HG03097 (cell line): Measurements from ENCODE around the gene ZBTB8B.
"Not testable (repeated sequence)": the region's sequence is repeated elsewhere in the genome, so short reads cannot be mapped to it uniquely, and the experiment has no call there.

Source experiments
- ATAC-seq: cut with Tn5 transposase; IDR thresholded peaks from one replicate; pipeline ENCODE4 v1.9.1; 2021; ENCODE audit not compliant: unreplicated experiment, low FRiP score

ZBTB8B gene

DNA sequence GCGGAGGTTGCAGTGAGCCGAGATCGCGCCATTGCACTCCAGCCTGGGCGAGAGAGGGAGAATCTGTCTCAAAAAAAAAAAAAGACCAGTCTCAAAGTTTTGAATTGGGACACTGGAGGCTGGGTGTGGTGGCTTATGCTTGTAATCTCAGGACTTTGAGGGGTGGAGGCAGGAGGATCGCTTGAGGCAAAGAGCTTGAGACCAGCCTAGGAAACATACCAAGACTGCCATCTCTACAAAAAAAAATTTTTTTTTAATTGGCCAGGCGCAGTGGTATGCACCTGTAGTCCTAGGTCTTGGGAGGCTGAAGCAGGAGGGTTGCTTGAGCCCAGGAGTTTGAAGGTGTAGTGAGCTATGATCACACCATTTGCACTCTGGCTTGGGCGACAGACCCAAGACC, 3.9 kb downstream of the ZBTB8B start:
- ATAC-seq: no peak

DNA sequence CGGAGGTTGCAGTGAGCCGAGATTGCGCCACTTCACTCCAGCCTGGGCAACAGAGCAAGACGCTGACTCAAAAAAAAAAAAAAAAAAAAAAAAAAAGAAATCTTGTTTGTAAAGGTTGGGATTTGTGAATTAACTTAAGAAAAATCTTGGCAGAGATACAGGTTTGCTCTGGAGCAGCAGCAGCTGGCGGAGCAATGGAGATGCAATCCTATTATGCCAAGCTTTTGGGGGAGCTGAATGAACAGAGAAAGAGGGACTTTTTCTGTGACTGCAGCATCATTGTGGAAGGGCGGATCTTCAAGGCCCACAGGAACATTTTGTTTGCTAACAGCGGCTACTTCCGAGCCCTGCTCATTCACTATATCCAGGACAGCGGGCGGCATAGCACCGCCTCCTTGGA, 5.6 kb downstream of the ZBTB8B start:
- ATAC-seq: no peak

DNA sequence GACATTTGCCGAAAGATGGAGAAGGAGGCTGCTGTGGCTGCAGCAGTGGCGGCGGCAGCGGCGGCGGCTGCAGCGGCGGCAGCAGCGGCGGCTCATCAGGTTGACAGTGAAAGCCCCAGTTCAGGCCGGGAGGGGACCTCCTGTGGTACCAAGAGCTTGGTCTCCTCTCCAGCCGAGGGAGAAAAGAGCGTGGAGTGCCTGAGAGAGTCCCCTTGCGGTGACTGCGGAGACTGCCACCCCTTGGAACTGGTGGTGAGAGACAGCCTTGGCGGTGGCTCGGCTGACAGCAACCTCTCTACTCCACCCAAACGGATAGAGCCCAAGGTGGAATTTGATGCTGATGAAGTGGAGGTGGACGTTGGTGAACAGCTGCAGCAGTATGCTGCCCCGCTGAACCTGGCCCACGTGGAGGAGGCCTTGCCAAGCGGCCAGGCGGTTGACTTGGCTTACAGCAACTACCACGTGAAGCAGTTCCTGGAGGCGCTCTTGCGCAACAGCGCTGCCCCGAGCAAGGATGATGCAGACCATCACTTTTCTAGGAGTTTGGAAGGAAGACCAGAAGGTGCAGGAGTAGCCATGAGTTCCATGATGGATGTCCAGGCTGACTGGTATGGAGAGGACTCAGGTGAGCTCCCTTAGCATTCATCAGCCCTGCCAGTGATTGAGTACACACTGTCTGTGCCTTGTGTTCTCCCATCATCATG, 6.3 kb downstream of the ZBTB8B start:
- no peak for ATAC-seq

DNA sequence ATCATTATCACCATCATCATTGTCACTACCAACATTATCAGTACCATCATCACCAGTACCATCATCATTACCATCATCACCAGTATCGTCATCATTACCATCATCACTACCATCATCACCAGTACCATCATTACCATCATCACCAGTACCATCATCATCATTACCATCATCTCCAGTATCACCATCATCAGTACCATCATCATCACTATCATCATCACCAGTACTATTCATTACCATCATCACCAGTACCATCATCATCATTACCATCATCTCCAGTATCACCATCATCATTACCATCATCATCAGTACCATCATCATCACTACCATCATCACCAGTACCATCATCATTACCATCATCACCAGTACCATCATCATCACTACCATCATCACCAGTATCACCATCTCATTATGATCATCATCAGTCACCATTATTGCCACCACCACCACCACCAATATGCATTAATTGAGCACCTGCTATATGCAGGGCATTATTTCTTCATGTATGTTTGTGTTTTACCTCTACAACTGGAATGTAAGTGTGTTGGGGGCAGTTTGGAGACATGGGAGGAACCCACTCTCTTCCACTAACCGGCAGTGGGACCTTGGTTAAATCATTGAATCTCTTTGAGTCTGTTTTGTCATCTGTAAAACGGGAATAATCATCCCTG, 7.0 kb downstream of the ZBTB8B start:
- no peak for ATAC-seq

DNA sequence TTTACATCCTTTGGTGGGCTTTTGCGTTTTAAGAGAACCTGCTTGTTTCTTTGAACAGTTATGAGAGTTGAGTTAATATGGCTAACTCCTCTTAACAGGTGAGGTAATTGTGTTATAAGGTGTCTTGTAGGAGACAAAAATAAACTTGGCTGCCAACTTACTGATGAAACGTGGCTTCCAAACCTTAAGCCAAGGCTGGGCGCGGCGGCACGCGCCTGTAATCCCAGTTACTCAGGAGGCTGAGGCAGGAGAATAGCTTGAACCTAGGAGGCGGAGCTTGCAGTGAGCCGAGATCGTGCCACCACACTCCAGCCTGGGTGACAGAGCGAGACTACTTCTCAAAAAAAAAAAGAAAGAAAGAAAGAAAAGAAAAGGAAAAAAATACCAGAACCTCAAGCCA, 8.1 kb downstream of the ZBTB8B start:
- ATAC-seq: not testable (repeated sequence)

DNA sequence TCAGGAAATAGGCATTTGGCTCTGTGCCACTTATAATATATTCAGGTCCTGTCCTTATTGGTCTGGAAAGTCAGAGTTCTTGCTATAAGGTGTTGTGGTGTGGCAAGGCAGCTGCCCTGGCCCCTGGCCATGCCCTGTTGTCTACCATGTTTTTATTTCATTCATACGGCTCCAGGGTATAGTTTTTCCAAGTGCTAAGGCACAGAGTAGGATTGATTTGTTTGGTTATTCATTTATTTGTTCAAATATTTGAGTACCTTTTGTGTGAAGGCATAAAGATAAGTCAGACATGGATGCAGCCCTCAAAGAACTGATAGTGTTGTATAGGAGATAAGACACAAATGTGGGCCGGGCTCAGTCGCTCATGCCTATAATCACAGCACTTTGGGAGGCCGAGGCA, 10.1 kb downstream of the ZBTB8B start:
- ATAC-seq: no peak

DNA sequence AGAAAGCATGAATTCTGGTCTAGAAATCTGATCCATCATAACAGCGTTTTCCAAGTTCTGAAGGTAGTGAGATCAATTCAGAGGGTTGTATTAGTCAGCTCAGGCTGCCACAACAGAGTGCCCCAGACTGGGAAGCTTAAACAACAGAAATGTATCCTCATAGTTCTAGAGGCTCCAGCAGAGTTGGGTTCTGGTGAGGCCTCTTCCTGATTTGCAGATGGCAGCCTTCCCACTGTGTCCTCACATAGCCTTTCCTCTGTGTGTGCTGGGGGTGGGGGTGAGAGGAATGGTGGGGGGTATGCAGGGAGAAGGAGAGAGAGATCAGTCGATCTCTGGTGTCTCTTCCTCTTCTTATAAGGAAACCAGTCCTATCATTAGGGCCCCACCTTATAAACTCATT, 15.1 kb downstream of the ZBTB8B start:
- ATAC-seq: no peak

DNA sequence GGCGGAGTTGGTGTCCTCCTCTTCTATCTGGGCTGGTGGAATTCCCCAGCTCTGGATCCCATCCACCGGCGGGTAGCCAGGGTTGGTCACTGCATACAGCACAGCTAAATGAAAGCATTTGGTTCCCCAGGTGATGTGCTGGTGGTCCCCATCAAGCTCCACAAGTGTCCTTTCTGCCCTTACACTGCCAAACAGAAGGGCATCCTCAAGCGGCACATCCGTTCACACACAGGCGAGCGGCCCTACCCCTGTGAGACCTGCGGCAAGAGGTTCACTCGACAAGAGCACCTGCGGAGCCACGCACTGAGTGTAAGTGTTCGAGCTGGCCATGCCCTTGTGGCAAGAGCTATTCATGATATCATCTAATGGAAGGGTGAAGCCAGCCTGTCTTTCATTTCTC, 15.9 kb downstream of the ZBTB8B start:
- no peak for ATAC-seq

DNA sequence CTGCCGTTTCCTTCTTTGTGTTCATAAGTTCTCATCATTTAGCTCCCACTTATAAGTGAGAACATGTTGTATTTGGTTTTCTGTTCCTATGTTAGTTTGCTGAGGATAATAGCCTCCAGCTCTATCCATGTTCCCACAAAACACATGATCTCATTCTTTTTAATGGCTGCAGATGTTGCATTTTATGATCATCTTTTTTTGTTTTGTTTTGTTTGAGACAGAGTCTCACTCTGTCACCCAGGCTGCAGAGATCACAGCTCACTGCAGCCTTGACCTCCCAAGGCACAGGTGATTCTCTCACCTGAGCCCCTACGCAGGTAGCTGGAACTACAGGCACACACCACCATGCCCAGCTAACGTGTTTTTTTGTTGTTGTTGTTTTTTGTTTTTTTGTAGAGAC, 16.9 kb downstream of the ZBTB8B start:
- not testable (repeated sequence) for ATAC-seq

DNA sequence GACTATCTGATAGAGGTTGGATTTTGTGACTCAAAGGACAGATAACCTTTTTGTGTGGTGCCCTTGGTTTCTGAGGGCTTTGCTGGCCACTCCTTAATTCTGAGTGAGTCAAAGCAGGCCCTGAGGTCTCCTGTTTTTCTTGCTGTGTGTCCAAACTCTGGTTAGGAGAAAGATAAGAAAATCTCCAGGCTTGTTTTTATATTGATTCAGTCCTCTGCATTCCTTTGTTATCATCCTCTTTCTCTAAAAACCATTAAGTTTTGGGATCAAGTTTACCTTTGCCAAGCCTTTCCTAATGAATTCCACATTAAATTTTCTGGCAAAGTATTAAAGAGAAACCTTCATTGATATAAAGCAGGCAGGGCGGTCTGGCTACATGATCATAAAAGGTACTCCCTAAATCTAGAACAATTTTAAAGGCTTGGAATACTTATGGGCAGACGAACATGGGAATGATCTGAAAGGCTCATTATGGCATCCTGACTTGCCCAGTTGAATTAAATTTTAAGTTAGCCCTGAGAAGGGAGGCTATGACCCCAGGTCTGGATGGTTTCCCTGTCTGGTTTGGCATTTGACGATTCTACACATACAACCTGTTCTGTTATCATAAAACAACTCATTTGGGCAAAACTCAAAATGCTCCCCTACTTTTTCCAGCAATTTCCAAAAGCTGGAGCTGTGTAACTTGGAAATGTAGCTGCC, 20.8 kb downstream of the ZBTB8B start:
- no peak for ATAC-seq

DNA sequence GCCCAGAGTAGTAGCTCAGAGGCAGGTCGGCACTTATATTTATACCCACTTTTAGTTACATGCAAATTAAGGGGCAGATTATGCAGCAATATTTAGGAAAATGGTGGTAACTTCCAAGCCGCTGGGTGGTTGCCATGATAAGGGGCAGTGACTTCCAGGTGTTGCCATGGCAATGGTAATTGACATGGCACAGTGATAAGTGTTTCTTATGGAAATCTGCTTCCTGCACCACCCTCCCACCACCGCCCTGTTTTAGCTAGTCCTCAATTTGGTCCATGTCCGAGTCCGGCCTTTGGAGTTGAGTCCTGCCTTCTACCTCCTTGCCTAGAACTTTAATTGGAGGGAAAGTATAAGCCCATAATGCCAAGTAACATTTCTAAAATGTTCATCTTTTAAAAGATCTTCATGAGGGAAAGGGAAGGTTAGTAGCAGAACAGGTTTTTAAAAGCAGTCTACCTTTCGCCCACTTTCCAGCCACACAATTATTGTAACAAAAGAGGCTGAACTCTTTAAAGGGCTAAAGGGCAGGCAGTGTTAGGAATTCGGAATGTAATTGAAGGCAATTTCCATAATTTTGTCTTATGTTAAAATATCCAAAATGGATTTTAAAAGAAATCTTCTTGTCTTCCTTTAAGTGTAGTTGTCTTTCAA, 21.7 kb downstream of the ZBTB8B start:
- no peak for ATAC-seq

DNA sequence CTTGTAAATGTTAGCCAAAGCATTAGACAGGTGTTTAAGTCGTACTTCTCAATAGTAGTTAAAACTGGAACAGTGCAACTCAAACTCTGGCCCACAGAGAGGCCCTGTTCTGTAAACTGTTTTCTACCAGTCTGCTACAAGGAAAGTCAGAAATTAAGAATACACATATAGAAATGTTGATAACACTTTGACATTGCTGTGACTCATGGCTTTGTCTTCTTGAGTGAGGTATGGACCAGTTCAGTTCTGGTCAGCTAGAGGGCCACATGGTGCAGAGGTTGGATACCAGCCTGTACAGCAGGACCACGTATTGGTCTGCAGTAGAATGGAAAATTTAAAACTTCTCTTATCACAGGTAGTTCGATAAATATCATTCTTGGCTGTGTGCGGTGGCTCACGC, 22.3 kb downstream of the ZBTB8B start:
- ATAC-seq: no peak

DNA sequence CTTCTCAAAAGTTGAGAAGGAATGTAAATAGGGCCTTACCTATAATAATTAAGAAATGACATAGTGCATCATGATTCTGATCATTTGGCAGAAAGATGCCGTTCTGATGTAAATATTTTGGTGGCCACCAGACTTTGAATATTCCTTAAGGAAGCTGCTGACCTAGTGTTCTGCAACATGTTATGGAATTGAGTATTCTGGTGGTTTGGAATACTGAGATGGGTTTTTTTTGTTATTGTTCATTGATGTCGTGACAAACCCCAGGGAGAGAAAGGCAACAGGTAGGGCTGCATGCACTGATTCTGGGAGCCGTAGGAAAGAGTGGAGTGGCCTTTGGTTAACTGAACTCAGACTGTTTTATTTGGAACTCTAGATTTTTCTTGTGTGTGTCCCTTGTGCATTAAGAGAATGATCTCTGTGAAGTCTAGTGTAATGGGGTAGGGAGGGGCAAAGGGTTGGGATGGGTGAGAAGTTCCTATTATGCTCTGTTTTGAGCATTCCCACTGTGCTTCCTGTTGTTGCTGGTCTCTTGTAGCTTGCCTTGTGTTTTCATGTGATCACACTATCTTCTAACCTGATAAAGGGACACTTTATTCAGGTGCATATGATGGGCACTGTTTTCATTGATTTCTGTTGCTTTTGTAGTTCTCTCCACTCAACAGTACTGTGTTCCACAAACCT, 25.0 kb downstream of the ZBTB8B start:
- ATAC-seq: no peak

DNA sequence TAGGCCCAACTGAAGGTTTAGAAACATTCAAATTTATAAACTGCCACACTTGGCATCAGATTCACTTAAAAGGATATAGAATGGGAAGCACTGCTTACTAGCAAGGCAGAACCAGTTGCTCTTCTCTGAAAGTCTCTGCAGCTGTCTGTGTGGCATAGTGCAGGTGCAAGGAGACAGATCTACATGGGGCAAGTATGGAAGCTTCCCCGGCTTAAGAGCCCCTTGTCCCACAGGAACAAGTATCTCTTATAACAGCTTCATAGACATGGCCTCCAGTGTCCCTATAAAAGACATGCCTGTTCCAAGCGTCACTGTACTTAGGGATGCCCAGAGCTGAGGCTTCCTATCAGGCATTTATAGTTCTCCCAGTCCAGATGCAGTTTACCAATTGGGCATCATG, 26.5 kb downstream of the ZBTB8B start:
- ATAC-seq: no peak

DNA sequence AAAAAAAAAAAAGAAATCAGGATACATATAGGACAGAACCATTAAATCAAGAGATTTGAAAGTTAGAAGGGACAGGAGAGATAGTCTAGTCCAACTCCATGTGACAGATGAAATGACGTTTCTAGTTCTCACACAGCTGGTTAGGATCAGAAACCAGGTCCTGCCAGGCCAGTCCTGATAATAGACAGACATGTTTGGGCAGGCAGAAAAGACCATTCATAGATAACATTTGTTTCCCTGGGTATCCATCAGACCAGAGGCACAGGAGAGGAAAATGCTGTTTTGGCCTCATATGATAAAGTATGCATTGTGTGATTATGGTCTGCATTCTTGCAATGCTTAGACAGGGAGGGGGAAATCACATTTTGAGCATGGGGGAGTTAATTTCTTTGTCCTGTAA, 29.3 kb downstream of the ZBTB8B start:
- no peak for ATAC-seq

DNA sequence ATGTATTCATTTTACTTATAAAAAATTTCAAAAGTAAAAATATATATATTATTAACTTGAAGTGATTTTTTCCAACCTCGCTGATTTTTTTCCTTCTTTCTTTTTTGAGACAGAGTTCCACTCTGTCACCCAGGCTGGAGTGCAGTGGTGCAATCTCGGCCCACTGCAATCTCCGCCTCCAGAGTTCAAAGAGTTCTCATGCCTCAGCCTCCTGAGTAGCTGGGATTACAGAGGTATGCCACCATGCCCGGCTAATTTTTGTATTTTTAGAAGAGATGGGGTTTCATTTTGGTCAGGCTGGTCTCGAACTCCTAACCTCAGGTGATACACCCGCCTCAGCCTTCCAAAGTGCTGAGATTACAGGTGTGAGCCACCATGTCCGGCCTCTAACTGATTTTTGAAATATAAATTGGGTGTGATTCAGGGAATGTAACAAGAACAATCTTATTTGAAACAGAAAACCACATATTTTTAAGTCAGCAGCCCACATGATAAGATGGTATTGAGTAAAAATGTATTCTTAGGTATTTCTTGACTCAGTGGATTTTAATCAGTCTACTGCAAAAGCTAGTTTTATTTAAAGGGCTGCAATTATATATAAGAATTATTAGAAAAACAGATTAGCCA, 30.0 kb downstream of the ZBTB8B start:
- ATAC-seq: no peak

DNA sequence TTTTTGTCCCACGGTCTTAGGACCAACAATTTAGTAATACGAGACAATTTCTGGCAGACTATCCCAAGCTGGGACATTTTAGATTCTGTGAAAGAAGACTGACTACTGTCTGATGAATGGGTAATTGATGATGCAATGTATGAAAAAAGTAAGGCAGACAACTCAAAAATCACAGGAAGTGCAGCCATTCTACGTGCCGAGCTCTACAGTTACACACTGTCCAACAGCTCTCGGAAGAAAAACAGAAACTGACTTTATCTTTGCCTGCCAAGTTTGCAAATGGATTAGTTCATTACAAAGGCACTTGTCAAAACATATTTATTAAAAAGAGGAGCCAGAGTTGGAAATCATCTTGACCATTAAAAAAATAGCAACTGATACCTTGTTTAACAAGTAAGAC, 31.3 kb downstream of the ZBTB8B start:
- ATAC-seq: no peak

DNA sequence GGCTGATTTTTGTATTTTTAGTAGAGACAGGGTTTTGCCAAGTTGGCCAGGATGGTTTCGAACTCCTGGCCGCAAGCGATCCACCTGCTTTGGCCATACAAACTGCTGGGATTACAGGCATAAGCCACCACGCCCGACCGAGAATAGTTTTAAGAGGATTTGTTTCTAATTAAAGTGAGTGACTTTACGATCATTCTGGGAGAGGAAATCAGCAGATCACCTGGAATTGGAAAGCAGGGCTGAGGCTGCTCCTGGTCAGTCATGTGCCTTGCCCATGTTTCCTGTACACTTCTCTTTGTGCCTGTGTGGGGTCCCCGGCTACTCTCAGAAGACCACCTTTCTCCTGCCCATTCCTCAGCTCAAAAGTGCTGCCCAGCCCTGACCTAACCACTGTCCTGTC, 33.9 kb downstream of the ZBTB8B start:
- ATAC-seq: no peak

DNA sequence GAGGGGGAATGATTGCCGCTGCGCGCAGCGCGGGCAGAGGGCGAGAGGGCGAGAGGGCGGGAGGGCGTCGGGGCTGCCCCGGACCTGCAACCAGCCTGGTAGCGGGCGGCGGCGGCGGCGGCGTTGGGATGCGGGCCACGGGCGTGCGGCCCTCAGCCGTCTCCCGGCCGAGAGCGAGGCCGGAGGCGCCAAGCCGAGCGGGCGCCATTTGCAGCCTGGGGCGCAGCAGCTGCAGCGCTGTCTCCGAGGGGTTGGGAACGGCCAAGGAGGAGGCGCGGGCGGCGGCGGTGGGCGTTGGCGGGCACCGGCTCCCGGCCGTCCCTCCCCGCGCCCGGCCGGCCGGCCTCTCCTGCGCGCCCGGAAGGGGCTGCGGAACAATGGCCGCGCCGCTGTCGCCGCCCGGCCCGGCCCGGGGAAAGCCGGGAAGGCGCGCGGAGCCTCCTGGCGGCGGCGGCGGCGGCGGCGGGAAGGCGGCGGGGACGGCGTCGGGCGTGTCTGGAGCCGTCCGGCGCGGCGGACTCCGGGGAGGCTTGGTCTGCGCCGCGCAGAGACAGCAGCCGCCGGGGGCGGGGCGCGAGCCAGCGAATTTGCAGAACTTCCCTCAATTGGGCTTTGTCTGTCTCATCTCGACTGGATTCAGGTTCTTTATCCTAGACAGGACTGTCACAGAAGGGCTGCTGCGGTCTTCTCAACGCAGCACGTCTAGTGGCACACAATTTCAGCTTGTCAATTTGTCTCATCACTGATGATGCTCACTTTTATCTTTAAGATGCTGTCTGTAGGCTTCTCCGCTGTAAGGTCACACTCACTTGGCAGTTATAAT, 35.7 kb downstream of the ZBTB8B start:
- no peak for ATAC-seq

DNA sequence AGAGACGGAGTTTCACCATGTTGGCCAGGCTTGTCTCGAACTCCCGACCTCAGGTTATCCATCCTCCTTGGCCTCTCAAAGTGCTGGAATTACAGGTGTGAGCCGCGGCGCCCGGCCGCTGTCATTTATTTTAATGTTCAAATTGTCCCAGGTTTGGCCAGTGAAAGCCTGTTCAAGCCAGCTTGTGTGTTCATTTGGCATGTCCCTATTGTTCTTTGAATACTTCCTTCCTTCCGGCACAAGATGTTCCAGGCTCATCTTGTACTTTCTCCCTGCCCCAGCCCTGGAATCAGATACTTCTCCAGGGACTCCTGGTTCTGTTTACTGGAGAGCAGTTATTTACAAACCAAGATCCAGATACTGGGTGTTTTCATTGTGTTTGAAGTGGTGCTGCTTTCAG, 37.0 kb downstream of the ZBTB8B start:
- no peak for ATAC-seq
